GM23338 (cell line): Measurements from ENCODE around the gene ATP6V0E2. TPM values are rescaled to one million over a fixed set of nuclear protein-coding genes. Genes with fewer than 3 reads are reported as not detected.

Experiments used
- ATAC-seq: fragments of 200-7000 bp; cut with Tn5 transposase; 3 replicates; pipeline ENCODE4 v1.9.1; 2020
- DNase-seq: peaks from one replicate; pipeline ENCODE4 v3.0.0-alpha.2; 2015; ENCODE audit warnings: low spot score
- H2AFZ ChIP-seq: fragments of 200-600 bp; sonication (generic); 2 replicates; pipeline ENCODE4 v1.8.0; 2016; ENCODE audit warnings: antibody characterized with exemption, mild to moderate bottlenecking, moderate library complexity
- H3F3A ChIP-seq: fragments of 200-600 bp; sonication (generic); replicated peaks from 2 replicates; pipeline ENCODE4 v1.8.0; 2017; ENCODE audit warnings: antibody characterized with exemption, mixed run types, low read depth
- H3K27ac ChIP-seq: fragments of 200-600 bp; sonication (generic); 2 replicates; pipeline ENCODE4 v1.6.1; 2016; ENCODE audit warnings: low read depth
- H3K27me3 ChIP-seq: fragments of 200-600 bp; sonication (generic); 2 replicates; pipeline ENCODE4 v1.8.0; 2016; ENCODE audit warnings: mild to moderate bottlenecking, mixed run types, moderate library complexity; ENCODE audit not compliant: insufficient read depth
- H3K36me3 ChIP-seq: fragments of 200-600 bp; sonication (generic); 2 replicates; pipeline ENCODE4 v1.8.0; 2016; ENCODE audit warnings: mild to moderate bottlenecking; ENCODE audit not compliant: insufficient read depth
- H3K4me1 ChIP-seq: fragments of 200-600 bp; sonication (generic); 2 replicates; pipeline ENCODE4 v1.8.0; 2016; ENCODE audit warnings: mild to moderate bottlenecking, moderate library complexity; ENCODE audit not compliant: insufficient read depth
- H3K4me2 ChIP-seq: fragments of 200-600 bp; sonication (generic); 2 replicates; pipeline ENCODE4 v1.7.1; 2017; ENCODE audit warnings: mixed run types
- H3K4me3 ChIP-seq: fragments of 200-600 bp; sonication (generic); 2 replicates; pipeline ENCODE4 v1.6.1; 2016; ENCODE audit warnings: mixed run types
- H3K79me2 ChIP-seq: fragments of 200-600 bp; sonication (generic); replicated peaks from 2 replicates; pipeline ENCODE4 v1.8.0; 2017; ENCODE audit warnings: mild to moderate bottlenecking; ENCODE audit not compliant: insufficient read depth
- H3K9me2 ChIP-seq: fragments of 200-600 bp; sonication (generic); 2 replicates; pipeline ENCODE4 v1.8.0; 2017; ENCODE audit not compliant: insufficient read depth
- H4K20me1 ChIP-seq: fragments of 200-600 bp; sonication (generic); replicated peaks from 2 replicates; pipeline ENCODE4 v1.8.0; 2017; ENCODE audit warnings: mild to moderate bottlenecking; ENCODE audit not compliant: insufficient read depth
- H3K27ac Mint-ChIP-seq: 2 replicates; pipeline ENCODE4 v1.8.0; 2020; ENCODE audit warnings: inconsistent platforms, mild to moderate bottlenecking, moderate library complexity, mixed read lengths
- H3K27me3 Mint-ChIP-seq: 3 replicates; pipeline ENCODE4 v1.8.0; 2022; ENCODE audit warnings: low read depth, mild to moderate bottlenecking, moderate library complexity, mixed read lengths, inconsistent platforms; ENCODE audit not compliant: insufficient read depth, poor library complexity
- H3K36me3 Mint-ChIP-seq: 3 replicates; pipeline ENCODE4 v1.8.0; 2021; ENCODE audit warnings: low read depth, mild to moderate bottlenecking, inconsistent platforms, moderate library complexity, mixed read lengths
- H3K4me1 Mint-ChIP-seq: 3 replicates; pipeline ENCODE4 v1.8.0; 2020; ENCODE audit warnings: mild to moderate bottlenecking, inconsistent platforms, mixed read lengths
- H3K4me3 Mint-ChIP-seq: 3 replicates; pipeline ENCODE4 v1.8.0; 2021; ENCODE audit warnings: moderate library complexity, mild to moderate bottlenecking, inconsistent platforms, mixed read lengths
- H3K9me3 Mint-ChIP-seq: 3 replicates; pipeline ENCODE4 v1.8.0; 2020; ENCODE audit warnings: moderate library complexity, mild to moderate bottlenecking, inconsistent platforms, mixed read lengths
- CREB1 ChIP-seq: fragments of 250-450 bp; sonication (Bioruptor Pico); IDR thresholded peaks from 2 replicates; pipeline ENCODE4 v1.5.0; 2020; ENCODE audit warnings: low read depth, mild to moderate bottlenecking, moderate library complexity
- CTCF ChIP-seq, 2 experiments: fragments of 200-600 bp in 1 of 2; sonication (generic) in 1 of 2; conservative IDR thresholded peaks; 2 replicates each; pipeline versions ENCODE4 v1.5.1 to v1.6.1; 2016 to 2017; ENCODE audit warnings: antibody characterized with exemption in 2 of 2, low read depth in 2 of 2, mild to moderate bottlenecking in 2 of 2, moderate library complexity in 1 of 2
- ETS1 ChIP-seq: IDR thresholded peaks from 2 replicates; pipeline ENCODE4 v1.6.1; 2016; ENCODE audit warnings: antibody characterized with exemption
- EZH2 ChIP-seq: fragments of 200-600 bp; sonication (generic); IDR thresholded peaks from one replicate; pipeline ENCODE4 v1.8.0; 2017; ENCODE audit warnings: antibody characterized with exemption, mild to moderate bottlenecking, low read depth; ENCODE audit not compliant: unreplicated experiment
- EZH2phosphoT487 ChIP-seq: fragments of 200-600 bp; sonication (generic); IDR thresholded peaks from one replicate; pipeline ENCODE4 v1.8.1; 2018; ENCODE audit warnings: antibody characterized with exemption; ENCODE audit not compliant: unreplicated experiment
- JUNB ChIP-seq: IDR thresholded peaks from one replicate; pipeline ENCODE4 v1.6.1; 2016; ENCODE audit warnings: antibody characterized with exemption; ENCODE audit not compliant: unreplicated experiment
- NANOG ChIP-seq: IDR thresholded peaks from 2 replicates; pipeline ENCODE4 v1.6.1; 2016; ENCODE audit warnings: antibody characterized with exemption, borderline replicate concordance
- POLR2AphosphoS5 ChIP-seq: IDR thresholded peaks from 2 replicates; pipeline ENCODE4 v1.6.1; 2016; ENCODE audit warnings: antibody characterized with exemption, low read depth
- REST ChIP-seq: IDR thresholded peaks from one replicate; pipeline ENCODE4 v1.6.1; 2018; ENCODE audit warnings: antibody characterized with exemption; ENCODE audit not compliant: unreplicated experiment
- STAT1 ChIP-seq: IDR thresholded peaks from one replicate; pipeline ENCODE4 v1.6.1; 2016; ENCODE audit warnings: antibody characterized with exemption; ENCODE audit not compliant: unreplicated experiment
- ZNF114 ChIP-seq: fragments of 250-450 bp; sonication (Bioruptor Pico); IDR thresholded peaks from 2 replicates; pipeline ENCODE4 v1.5.0; 2020; ENCODE audit warnings: mild to moderate bottlenecking, moderate library complexity
- ZNF331 ChIP-seq: fragments of 250-450 bp; sonication (Bioruptor Pico); IDR thresholded peaks from 2 replicates; pipeline ENCODE4 v1.5.0; 2020; ENCODE audit warnings: low read depth, mild to moderate bottlenecking, moderate library complexity
- ZNF462 ChIP-seq: fragments of 250-450 bp; sonication (Bioruptor Pico); IDR thresholded peaks from 2 replicates; pipeline ENCODE4 v1.5.0; 2020; ENCODE audit warnings: mild to moderate bottlenecking, moderate library complexity
- polyA plus RNA-seq: library from polyadenylated mRNA; unstranded; fragments of >200 nt; fragmentation: Nextera tagmentation; extraction: Ambion mirVana; gene quantifications from 2 replicates; pipeline ENCODE4 v1.2.1, GENCODE V29; 2016
- total RNA-seq: library from RNA; depleted of rRNA; stranded (reverse); fragments of >200 nt; shearing (Covaris generic); gene quantifications from 2 replicates; pipeline ENCODE4 v1.2.3, GENCODE V29; 2014

Gene ATP6V0E2
- total and polyA plus RNA-seq, 2 experiments from 2014 or later: 15.6 to 34.7 TPM

GRCh38 chr7:149870274-149870673, 3.5 kb upstream of the ATP6V0E2 start:
- TF ChIP-seq POLR2AphosphoS5 (no peak), STAT1 (no peak), CTCF (conservative IDR thresholded peaks at IDR 0.05; ENCODE audit: low read depth in 2 of 2) (no peak), EZH2phosphoT487 (no peak), ZNF114 (CRISPR knock-in tag) (no peak), CREB1 (CRISPR knock-in tag) (no peak), EZH2 (no peak), JUNB (no peak), NANOG (no peak), ZNF462 (CRISPR knock-in tag) (no peak), ETS1 (no peak), ZNF331 (CRISPR knock-in tag) (no peak), REST (no peak)
- Histone ChIP-seq H3K4me1 (peaks cover 6% of the 10 kb centered on the region; the same call in 1 of the 2 replicates), H3K27me3 (peaks cover 24% of the 10 kb centered on the region), H3K9me2 (no peaks in the 10 kb centered on the region), H2AFZ (no peak overlapping the region), H4K20me1 (no peaks in the 10 kb centered on the region), H3K36me3 (no peaks in the 10 kb centered on the region), H3K27ac (no peak overlapping the region), H3F3A (peaks cover 11% of the 10 kb centered on the region; the same call in 1 of the 2 replicates), H3K79me2 (no peaks in the 10 kb centered on the region), H3K4me2 (no peak overlapping the region), H3K4me3 (no peak overlapping the region)
- no peak overlapping the region for H3K27ac Mint-ChIP-seq
- DNase-seq: no peak
- ATAC-seq: no peak
- H3K9me3 Mint-ChIP-seq: no peaks in the 10 kb centered on the region
- no peak overlapping the region for H3K4me3 Mint-ChIP-seq
- H3K4me1 Mint-ChIP-seq: peaks cover 14% of the 10 kb centered on the region; the same call in 2 of the 3 replicates
- H3K27me3 Mint-ChIP-seq: peaks cover 16% of the 10 kb centered on the region
- H3K36me3 Mint-ChIP-seq: no peaks in the 10 kb centered on the region
